DMS53 treated with DMSO at 0.1 percent for 48 hours (cell line): Measurements from ENCODE around the gene AKAP9.
A peak's percentile ranks its signal among the peaks of the same experiment; 100 is the strongest.
"Not testable (repeated sequence)": the region's sequence is repeated elsewhere in the genome, so short reads cannot be mapped to it uniquely, and the experiment has no call there.

Source experiments
- DNase-seq: peaks from one replicate; lab custom pipeline; 2025; ENCODE audit not compliant: unreplicated experiment; lab: John Stamatoyannopoulos, UW

AKAP9 gene

DNA sequence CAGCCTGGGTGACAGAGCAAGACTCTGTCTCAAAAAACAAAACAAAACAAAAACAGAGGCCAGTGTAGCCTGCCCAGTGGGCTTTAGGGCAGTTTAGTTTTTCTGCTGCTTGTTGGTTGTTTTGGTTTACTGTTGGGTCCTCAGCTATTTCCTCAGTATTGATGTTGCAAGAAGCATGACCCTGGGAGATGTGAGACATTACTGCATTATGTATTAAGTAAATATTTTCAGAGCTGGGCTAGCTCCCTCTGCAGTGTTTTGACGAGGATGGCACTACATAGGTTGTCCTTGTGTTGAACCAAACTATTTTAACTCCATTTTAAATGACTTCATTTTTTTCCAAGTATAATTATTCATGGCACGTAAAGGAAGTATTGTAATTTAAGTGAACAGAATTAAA lies 4.8 kb downstream of the AKAP9 start:
- peak; percentile 42 for DNase-seq

- no peak for DNase-seq
Measured at GRCh38 chr7:91946549-91946948, 5.9 kb downstream of the AKAP9 start.

GRCh38 chr7:91947948-91948347 lies 7.3 kb downstream of the AKAP9 start:
- DNase-seq: no peak

DNA sequence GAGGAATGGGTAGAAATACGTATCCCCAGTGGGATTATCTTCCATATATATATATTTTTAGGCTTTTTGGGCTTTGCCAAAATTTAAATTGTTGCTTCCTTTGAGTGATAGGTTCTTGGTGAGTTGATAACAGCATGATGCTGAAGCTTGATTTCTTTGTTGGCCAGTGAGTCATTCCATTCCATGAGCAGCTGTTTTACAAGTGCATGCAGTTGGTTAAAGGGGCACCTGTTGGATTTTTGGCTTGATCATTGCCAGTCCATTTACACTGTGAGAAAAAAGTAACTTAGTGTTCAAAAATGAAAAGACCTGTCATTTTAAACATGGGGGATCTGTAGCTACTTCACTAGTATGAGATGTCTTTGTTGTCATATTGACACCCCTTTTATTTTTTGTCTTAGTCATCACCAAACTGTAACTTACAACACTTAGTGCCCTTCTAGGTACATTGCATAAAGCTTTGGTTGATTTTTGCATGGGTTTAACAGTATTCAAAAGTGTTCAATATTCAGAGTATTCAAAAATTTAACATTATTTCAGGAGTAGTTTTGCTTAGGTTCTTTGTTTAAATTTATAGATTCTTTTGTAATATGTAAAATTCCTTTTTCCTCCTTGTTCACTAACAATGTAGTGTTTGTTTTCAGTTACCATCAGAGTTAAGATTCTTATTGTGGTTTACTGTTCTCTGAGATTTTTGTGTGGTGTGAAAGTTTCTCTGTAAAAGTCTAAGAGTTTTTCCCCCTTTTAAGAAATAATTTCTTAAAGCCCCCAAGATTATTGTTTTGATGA lies 8.8 kb downstream of the AKAP9 start:
- no peak for DNase-seq

GRCh38 chr7:91953618-91954017 lies 13.0 kb downstream of the AKAP9 start:
- peak; percentile 12 for DNase-seq

GRCh38 chr7:91956464-91956863 lies 15.8 kb downstream of the AKAP9 start:
- DNase-seq: not testable (repeated sequence)

DNA sequence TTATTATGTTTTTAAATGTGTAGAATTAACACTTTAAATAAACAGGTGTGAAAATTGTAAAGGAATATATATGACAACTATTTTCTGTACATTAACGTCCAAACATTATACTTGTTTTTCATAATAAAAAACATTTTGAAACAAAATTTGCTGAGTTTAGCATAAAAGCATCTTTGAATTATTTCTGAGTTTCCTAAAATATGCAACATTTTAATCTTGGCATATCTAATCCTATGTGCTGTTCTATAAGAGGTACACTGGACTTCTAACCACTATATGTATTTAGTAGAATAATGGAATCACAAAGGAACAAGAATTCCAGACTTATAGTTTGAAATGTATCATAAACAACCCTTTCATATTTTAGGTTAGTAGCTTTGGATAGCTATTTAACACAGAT lies 16.6 kb downstream of the AKAP9 start:
- no peak for DNase-seq

DNA sequence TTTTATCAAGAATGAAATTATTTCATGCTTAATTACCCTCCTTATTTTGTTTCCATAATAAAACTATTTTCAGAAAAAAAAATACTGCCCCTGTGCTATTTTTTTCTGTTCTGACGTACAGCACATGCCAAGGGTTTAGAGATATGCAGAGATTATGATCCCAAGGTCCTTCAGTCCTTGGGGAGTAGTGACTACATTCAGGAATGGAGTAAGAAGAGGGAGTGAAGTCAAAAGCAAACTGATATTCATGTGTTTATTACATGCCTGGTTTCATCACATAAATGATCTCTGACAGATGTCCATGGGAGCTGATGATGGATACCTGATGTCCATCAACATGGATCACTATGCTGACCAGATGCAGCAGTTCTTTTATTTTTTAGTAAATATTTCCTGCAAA lies 17.2 kb downstream of the AKAP9 start:
- no peak for DNase-seq

DNA sequence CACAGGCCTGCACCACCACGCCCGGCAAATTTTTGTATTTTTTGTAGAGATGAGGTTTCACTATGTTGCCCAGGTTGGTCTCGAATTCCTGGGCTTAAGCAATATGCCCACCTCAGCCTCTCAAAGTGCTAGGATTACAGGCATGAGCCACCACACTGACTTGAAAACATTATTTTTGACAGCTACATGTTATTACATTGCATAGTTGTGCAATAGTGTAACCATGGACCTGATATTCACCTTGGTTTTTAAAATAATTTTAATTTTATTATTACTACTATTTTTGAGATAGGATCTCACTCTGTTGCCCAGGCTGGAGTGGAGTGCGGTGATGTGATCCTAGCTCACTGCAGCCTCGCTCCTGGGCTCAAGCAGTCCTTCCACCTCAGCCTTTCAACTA lies 18.4 kb downstream of the AKAP9 start:
- no peak for DNase-seq

- DNase-seq: no peak
Measured at GRCh38 chr7:91961816-91962215, 21.2 kb downstream of the AKAP9 start.

DNA sequence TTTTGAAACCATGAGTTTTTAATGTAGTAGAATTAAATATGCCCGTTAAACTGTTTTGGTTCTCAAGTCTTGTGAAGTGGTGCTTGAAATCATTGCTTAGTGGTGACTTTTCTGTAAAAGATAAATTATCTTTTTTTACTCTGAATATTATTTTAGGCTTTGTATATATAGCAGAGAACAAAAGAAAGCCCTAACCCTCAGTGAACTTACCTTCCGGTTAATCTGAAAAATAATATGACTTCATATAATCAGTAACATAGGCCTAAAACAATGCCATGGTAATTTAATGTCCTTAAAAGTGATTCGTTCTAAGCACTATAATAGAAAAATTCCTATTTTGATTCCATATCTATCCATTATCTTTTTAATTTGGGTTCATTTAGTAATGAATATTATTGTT lies 21.8 kb downstream of the AKAP9 start:
- no peak for DNase-seq

DNA sequence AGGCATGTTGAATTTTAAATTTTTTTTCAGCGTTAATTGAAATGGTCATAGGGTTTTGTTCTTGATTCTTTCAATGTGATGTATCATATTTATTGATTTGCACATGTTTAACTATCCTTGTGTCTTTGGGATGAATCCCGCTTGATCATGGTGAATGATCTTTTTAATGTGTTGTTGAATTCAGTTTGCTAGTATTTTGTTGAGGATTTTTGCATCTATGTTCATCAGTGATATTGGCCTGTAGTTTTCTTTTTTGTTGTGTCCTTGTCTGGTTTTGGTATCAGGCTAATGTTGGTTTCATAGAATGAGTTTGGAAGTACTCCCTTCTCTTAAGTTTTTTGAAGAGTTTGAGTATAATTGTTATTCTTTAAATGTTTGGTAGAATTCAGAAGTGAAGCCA lies 26.9 kb downstream of the AKAP9 start:
- DNase-seq: not testable (repeated sequence)

DNA sequence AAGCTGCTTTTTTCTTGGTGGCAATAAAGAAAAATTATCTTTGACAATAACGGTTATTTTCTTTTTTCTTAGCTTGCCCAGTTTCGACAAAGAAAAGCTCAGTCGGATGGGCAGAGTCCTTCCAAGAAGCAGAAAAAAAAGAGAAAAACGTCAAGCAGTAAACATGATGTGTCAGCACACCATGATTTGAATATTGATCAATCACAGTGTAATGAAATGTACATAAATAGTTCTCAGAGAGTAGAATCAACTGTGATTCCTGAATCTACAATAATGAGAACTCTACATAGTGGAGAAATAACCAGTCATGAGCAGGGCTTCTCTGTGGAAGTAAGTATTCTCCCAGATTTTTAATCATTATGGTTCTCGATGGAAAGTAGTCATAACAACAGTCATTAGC lies 33.0 kb downstream of the AKAP9 start:
- no peak for DNase-seq

DNA sequence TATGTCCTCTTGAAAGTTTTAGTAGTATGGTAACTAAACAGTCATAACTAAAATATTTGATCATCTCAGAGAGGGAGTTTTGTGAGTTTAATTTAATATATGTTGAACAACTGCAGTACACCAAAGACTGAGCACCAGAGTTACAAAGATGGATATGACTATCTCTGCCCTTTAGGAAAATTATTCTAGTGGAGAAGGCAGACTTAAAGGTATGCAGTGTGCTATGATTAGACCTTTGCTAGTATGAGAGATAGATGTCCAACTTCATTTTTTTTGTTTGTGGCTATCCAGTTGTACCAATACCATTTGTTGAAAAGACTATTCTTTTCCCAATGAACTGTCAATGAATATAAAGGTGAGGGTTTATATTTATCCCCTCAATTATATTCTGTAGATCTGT lies 33.4 kb downstream of the AKAP9 start:
- no peak for DNase-seq

DNA sequence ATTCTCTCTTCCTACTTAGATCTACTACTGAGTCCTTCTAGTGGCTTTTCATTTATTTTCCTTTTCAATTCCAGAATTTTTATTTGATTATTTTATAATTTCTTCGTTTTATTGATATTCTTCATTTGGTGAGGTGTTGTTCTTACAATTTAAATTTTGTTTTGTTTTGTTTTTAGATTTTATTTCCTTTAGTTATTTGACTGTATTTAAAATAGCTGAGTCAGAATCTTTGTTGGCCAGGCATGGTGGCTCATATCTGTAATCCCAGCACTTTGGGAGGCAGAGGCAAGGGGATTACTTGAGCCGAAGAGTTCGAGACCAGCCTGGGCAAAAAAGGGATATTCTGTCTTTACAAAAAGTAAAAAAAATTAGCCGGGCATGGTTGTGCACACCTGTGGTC lies 36.1 kb downstream of the AKAP9 start:
- DNase-seq: no peak

DNA sequence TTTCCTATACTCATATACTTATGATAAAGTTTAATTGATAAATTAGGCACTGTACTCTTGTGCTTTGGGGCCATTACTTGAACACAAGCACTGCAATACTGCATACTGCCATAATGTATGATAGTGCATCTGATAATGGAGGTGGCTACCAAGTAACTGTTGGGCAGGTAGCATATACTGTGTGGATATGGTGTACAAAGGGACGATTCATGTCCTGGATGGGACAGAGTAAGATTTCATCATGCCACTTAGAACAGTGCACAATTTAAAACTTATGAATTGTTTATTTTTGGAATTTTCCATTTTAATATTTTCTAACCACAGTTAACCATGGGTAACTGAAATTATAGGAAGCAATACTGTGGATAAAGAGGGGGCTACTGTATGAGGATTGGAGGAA lies 38.9 kb downstream of the AKAP9 start:
- DNase-seq: no peak

DNA sequence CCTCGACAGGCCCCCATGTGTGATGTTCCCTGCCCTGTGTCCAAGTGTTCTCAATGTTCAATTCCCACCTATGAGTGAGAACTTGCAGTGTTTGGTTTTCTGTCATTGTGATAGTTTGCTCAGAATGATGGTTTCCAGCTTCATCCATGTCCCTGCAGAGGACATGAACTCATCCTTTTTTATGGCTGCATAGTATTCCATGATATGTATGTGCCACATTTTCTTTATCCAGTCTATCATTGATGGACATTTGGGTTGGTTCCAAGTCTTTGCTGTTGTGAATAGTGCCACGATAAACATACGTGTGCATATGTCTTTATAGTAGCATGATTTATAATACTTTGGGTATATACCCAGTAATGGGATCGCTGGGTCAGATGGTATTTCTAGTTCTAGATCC lies 41.7 kb downstream of the AKAP9 start:
- not testable (repeated sequence) for DNase-seq

- no peak for DNase-seq
Measured at GRCh38 chr7:91988213-91988612, 47.6 kb downstream of the AKAP9 start.

DNA sequence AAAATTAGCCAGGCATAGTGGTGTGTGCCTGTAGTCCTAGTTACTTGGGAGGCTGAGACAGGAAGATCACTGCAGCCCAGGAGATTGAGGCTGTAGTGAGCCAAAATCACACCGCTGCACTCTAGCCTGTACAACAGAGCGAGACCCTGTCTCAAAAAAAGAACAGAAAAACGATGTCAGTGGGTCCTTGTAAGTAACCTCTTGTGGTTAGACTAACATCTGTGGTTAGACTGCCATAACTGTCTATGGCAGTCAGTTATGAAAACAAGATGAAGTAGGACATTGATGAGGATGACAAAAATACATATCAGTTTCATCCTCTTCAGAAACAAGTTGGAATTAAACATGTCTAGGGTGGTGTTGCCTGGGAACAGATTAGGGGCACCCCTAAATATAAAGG lies 53.3 kb downstream of the AKAP9 start:
- DNase-seq: no peak

DNA sequence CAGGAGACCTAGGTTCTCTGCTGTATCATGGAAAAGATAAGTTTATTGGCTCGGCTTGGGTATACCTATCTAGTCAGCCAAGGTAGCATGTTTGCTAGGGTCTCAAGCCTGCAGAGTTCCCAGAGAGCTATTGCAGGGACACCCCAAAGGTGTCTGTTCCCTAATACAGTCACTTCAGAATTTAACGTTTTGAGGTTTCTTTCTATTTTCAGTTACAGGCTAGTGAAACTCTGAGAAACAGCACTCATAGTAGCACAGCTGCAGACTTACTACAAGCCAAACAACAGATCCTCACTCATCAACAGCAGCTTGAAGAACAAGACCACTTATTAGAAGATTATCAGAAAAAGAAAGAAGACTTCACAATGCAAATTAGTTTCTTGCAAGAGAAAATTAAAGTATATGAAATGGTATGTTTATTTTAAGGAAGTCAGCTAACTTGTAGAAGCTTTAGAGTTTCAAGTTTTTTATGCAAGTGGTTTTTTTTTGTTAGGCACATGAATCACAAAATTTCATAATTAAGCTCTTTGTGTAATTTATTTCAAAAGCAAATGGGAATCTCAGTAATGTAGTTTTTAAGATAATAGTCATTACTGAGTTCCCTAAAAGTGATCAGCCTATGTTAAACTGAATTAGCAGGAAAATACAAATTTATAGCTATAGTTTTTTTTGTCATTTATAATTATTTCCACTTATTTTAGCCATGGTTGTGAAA lies 54.9 kb downstream of the AKAP9 start:
- no peak for DNase-seq

GRCh38 chr7:91999631-92000565 lies 59.2 kb downstream of the AKAP9 start:
- DNase-seq: no peak

DNA sequence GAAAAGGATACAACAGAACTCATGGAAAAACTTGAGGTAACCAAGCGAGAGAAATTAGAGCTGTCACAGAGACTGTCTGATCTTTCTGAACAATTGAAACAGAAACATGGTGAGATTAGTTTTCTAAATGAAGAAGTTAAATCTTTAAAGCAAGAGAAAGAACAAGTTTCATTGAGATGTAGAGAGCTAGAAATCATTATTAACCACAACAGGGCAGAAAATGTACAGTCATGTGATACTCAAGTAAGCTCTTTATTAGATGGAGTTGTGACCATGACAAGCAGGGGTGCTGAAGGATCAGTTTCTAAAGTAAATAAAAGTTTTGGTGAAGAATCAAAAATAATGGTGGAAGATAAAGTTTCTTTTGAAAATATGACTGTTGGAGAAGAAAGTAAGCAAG lies 62.1 kb downstream of the AKAP9 start:
- no peak for DNase-seq
